Cardiac fibroblast (primary cell): ENCODE measurements around the gene EPHA5.

Experiments used
- DNase-seq, 2 donors: peaks; one replicate each; pipeline versions ENCODE4 v3.0.0 to v3.0.0-alpha.2; 2010; ENCODE audit warnings: low read depth in 2 of 2
- H3K4me3 ChIP-seq, 2 donors: replicated peaks in 1 of 2; 1 replicate in 1 of 2; 2 replicates in 1 of 2; pipeline ENCODE4 v1.5.1; 2011; ENCODE audit warnings: low read depth in 2 of 2, low read length in 2 of 2, mild to moderate bottlenecking in 2 of 2, moderate library complexity in 1 of 2
- TF ChIP-seq, protein P1 (sequence below): IDR thresholded peaks from one replicate; pipeline ENCODE4 v1.5.1; 2011; ENCODE audit warnings: low read depth, mild to moderate bottlenecking, low read length, inconsistent platforms

The EPHA5 gene

DNA sequence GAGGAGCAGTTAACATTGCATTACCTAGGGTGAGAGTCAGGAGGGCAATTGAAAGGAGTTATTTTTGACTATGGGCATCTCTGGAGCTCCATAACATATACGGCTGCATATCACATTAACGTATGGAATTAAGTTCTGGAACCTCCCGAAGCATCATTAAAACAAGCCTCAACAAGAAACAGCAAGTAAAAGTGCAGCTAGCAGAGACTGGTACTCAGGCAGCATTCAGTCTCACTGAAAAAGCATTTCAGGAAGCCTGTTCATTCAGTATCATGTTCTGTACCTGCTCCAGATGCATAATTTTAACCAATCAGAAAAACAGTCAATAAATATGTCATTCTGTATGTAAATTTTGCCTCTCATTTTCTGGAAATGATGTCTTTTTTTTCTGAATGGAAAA, 299.6 kb downstream of the EPHA5 start:
- TF ChIP-seq, protein P1, sequence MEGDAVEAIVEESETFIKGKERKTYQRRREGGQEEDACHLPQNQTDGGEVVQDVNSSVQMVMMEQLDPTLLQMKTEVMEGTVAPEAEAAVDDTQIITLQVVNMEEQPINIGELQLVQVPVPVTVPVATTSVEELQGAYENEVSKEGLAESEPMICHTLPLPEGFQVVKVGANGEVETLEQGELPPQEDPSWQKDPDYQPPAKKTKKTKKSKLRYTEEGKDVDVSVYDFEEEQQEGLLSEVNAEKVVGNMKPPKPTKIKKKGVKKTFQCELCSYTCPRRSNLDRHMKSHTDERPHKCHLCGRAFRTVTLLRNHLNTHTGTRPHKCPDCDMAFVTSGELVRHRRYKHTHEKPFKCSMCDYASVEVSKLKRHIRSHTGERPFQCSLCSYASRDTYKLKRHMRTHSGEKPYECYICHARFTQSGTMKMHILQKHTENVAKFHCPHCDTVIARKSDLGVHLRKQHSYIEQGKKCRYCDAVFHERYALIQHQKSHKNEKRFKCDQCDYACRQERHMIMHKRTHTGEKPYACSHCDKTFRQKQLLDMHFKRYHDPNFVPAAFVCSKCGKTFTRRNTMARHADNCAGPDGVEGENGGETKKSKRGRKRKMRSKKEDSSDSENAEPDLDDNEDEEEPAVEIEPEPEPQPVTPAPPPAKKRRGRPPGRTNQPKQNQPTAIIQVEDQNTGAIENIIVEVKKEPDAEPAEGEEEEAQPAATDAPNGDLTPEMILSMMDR: no peak

DNA sequence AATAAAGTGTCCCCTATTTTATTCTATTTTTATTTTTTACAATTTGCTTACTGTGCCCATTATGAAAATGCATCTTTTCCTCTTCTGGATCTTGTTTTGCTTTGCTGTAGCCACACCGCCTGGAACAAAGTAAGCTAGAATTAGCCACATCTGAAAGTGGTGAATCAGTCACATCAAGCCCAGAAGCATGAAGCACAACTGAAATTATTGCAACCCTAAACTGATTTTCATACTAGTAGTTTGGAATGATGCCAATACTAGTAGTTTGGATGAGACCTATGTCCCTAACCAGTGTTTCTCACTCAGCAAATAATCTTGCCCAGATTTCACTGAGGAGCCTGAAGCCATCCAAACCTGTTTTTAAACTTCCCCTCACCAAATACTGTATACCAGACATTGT, 303.0 kb downstream of the EPHA5 start:
- no peak overlapping the region for H3K4me3 ChIP-seq
- peak in 1 of 2 donors; percentile 5 for DNase-seq
- TF ChIP-seq, protein P1: no peak

More for the DNA sequence above, 299.6 kb downstream of the EPHA5 start:
- DNase-seq: no peak
- H3K4me3 ChIP-seq: no peak overlapping the region

DNA sequence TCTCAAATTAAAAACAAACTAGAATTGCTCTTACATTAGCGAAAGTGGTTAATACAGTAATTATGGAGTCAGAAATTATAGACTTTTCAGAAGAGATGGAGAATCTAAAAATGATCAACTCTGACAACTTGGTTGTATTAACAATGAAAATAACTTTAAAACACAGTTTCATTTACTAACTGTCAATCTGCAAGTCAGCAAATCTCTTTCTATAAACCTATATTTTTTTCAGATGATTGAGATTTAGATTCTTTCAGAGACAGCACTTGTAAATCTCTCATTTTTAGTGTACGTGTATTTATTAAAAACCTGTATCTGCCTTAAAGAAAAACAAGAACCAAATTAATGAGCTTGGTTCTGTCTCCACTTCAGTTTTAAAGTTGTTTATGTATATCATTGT, 311.4 kb downstream of the EPHA5 start:
- TF ChIP-seq, protein P1: no peak
- no peak overlapping the region for H3K4me3 ChIP-seq
- DNase-seq: no peak

DNA sequence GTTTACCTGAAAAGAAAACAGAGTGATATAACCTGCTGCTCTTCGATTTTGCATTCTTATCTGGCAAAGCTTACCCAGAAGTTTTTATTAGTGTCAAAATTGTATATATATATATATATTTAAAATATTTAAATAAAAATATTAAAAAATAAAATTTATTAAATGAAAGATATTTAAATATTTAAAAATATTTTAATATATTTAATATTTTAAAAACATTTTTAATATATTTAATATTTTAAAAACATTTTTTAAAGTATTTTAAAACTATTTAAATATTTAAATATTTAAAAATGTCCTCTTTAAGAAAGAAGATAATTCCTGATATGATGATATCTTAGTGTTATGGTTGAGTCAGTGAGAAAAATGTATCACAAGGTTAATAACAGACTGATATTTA, 317.2 kb downstream of the EPHA5 start:
- TF ChIP-seq, protein P1: no peak
- DNase-seq: no peak
- no peak overlapping the region for H3K4me3 ChIP-seq

DNA sequence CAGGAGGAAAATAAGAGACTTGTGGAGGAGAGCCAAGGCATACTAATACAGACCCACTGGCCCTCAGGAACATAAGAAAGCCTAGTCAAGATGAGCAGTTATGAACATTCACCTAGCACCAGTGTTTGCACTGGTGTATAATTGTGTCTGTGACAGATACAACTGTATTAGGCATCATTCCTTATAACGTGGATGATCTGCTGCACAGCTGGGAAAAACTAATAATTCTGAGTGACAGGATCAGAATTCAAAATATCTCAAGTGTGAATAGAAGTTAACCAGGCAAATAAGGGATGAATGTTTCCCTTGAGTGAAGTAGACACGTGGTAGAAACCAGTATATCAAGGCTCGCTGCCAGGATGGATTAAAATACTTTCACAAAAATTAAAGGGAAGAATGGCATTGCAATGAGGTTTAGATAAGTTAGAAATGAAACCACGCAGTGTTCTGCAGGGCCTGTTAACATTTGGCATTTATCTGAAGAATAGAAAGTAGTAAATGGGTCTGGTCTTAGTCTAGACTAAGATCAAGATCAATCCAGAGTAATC, 325.9 kb downstream of the EPHA5 start:
- H3K4me3 ChIP-seq: no peak overlapping the region
- no peak for DNase-seq
- TF ChIP-seq, protein P1: no peak

DNA sequence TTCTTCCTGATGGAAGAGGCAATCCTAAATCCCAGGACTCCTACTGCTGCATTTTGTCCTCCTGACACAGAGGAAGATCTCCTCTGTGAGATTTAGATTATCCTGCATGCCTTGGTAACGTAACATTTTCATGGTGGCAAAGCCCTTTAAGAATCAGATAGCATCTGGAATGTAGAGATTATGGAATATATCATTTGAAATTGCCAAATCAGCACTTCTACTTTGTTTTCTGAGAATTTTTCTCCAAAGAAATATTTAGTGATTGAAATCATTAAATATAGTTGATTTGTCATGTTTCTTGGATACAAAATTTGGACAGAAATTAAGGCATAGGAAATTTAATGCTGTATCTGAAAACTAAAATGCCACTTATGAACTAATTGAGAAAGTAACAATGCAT, 326.9 kb downstream of the EPHA5 start:
- H3K4me3 ChIP-seq: no peak overlapping the region
- no peak for DNase-seq
- TF ChIP-seq, protein P1: no peak

DNA sequence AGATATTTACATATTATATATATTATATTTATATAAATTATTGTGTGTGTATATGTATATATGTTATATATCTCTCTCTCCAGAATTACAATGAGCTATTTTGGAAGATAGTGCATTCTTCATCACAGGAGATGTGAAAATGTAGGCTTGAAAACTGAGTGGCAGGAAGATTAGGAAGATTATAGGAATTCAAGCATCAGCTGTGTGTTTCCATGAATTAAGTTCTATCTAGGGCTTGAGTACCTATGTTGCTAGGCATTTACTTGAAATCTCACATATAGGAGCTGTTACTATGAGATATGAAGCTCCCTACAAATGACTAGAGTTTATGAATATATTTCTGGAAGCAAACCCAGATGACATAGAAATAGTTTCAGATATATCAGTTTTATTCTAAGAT, 328.7 kb downstream of the EPHA5 start:
- TF ChIP-seq, protein P1: no peak
- no peak overlapping the region for H3K4me3 ChIP-seq
- no peak for DNase-seq
